HG03066 (cell line): Measurements from ENCODE around the gene TMEM114.
"Not testable (repeated sequence)": the region's sequence is repeated elsewhere in the genome, so short reads cannot be mapped to it uniquely, and the experiment has no call there.

ENCODE experiments used
- ATAC-seq: cut with Tn5 transposase; IDR thresholded peaks from one replicate; pipeline ENCODE4 v1.9.1; 2021; ENCODE audit warnings: low read depth; ENCODE audit not compliant: unreplicated experiment

TMEM114 gene

DNA sequence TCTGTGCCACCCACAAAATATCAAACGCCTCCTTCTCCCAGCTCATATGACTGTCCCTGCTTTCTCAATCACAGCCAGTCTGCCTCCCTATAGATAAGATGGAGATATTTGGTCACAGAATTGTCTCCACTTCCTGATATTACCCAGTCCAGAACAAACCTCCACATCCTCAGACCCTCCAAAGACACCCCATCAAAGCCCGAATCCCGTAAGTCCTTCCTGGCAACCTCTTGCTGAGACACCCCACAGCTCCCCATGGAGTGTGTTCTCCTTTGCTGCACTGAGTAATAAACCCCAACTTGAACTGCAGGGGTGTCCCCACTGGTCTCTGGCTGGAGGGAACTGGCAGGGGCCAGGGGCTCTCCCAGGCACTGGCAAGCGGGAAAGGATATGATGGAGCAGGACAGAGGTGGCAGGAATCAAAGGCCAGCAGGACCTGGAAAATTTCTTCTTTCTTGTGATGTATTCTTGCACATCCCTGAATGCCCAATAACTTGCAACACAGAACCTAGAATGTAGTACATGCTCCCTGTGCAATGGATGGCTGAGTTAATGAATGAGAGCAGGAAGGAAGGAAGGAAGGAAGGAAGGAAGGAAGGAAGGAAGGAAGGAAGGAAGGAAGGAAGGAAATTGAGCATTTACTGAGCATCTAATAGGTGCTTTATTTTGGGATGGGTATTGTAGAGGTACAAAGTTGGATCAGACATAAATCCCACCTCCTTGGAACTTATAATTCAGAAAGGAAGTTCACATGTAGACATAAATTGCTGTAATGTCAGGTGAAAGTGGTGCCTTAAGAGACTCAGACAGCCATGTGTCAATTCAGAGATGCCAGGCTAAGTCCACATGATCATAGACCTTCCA, 13.9 kb downstream of the TMEM114 start:
- no peak for ATAC-seq

DNA sequence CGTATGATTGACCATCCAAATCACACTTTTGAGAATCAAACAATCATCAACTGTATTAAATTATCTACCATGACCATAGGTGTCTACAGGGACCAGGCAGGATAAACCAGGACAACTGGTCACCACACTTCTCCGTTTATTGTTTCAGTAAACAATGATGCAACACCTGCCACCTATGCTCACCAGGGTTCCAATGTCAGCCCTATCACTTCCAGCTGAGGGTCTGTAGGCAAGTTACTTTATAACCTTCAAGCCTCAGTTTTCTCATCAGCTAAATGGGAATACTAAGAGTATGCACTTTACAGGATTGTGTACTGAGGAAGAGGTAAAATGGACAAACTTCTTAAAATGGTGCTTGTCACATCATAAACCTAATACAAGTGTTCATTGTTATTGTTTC, 14.9 kb downstream of the TMEM114 start:
- no peak for ATAC-seq

DNA sequence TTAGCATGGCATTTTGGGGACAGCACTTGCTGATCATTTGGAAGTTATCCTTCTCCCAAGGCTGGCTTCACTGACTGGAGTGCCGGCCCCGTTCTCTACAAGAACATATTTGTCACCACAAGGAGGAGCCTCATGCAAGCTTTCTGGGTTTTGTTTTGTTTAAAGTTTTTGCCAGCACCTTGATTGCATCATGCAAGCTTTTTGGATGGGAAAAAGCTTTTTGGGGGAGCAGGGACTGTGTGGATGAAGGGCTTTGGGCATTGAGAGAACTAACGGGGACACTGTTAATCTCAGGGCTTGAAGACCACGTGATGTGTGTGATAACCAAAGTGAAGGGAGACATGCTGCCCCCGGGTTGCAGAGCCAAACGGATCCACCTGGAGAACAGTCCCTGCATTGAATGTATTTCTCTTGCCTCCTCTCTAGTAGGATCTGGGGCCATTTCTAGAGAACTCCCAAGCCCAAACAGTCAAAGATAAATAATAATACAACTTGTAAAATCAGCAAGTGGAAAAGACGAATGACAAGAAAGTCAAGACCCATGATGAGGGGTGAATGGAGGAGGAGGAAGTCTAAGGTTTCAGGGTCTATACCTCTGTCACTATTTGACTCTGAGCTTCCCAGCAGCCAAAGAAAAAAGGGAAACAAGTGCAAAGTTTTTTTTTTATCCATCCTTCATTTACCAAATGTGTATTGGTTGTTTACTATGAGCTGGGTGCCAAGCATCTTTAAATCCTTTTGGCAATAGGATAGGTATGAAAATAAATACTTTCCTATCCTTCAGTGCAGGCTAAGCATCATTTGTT, 17.2 kb downstream of the TMEM114 start:
- ATAC-seq = no peak

DNA sequence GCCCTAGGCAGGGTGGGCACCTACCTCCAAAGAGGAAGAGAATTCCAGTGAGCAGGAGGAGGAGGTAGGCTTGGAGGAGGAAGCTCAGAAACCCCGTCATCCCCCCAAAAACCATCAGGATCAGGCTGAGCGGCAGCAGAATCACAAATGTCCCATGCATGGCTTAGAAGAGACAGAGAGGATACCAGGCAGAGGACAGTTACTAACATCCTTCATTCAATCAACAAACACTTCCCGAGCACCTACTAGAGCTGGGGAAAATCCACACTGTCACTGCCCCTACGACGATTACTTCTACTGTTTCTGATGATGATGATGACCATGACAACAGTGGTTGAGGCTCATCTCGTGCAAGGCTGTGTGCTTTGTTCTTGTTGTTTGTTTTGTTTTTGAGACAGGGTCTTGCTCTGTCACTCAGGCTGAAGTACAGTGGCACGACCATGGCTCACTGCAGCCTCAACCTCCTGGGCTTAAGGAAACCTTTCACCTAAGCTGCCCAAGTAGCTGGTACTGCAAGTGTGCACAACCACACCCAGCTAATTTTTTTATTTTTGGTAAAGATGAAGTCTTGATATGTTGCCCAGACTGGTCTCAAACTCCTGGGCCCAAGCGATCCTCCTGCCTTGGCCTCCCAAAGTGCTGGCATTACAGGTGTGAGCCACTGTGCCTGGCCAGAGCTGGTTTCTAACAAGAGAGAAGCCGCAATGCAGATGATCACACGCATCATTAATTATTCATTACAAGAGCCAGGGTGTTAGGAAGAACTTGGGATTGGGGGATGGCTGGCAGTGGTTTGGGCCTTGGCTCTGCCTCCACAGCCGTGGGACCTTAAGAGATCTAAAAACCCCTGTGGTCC, 18.0 kb downstream of the TMEM114 start:
- ATAC-seq = no peak

DNA sequence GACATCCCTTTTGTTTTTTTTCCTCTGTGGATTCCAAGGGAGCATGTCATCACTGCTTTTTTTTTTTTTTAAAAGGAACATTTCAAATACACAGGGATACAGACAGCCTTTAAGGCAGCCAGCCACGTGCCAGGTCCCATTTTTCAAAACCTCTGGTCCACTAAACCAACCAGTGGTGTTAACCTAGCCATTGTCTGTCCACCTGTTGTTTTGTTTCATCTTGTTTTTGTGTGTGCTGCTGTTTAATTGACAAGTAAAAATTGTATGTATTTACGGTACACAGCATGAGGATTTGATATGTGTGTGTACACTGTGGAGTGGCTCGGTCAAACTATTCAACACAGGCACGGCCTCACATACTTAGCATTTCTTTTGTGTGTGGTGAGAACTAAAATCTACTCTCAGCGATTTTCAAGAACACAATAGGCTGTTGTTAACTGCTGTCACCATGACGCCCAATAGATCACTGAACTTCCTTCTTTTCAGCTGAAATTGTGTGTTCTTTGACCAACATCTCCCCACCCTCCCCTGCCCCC, 19.2 kb downstream of the TMEM114 start:
- no peak for ATAC-seq

DNA sequence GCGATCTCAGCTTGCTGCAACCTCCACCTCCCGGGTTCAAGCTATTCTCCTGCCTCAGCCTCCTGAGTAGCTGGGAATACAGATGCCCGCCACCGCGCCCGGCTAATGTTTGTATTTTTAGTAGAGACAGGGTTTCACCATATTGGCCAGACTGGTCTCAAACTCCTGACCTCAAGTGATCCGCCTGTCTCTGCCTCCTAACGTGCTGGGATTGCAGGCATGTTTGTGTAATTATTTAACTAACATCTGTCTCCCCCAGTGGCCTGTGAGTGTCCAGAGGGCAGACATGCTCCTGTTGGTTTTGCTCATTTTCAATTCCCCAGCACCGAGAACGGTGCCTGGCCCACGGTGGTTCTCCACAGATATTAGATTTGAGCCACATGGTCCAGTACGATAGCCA, 19.9 kb downstream of the TMEM114 start:
- not testable (repeated sequence) for ATAC-seq

DNA sequence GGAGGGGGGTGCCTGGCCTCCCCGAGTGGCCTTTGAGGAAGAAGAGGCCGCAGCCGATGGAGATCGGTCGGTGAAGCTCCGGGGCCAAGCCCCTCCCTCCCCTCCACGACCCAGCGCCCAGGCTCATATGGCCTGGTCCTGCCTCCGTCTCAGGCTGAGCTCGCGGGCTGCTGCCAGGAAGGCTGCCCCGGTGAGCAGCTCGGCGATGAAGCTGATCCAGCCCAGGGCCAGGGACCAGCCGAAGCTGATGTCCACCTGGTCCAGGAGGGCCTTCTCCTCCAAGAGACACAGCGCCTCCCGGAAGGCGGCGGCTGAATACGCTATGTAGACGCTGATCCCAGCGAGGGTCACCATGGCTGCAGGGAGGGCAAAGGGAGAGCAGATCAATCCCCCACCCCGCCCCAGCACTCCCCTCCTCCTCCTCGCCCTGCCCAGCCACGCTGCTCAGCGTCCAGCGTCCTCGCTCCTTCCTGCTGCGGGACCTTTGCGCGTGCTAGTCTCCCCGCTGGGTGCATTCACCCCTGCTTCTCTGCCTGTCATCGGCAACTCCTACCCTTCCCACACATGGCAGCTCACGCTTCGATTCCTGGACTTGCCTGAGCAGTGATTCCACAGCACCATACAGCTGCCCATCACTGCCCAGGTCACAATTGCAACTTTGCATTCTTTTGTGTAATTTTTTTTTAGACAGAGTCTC, 20.5 kb downstream of the TMEM114 start:
- ATAC-seq = no peak

DNA sequence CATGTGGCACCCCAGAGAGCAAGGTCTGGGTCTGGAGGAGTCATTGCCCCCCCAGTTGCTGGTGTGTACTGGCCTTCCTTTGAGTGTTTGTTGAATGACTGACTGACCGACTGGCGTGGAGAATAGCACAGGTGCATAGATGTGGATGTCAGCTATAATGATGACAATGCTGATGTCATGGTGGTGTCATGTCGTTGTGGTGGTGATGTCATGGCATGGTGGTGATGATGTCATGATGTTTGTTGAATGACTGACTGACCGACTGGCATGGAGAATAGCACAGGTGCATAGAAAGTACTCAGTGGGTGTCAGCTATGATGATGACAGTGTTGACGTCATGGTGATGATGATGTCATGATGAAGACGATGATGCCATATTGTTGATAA, 22.1 kb downstream of the TMEM114 start:
- ATAC-seq = no peak

DNA sequence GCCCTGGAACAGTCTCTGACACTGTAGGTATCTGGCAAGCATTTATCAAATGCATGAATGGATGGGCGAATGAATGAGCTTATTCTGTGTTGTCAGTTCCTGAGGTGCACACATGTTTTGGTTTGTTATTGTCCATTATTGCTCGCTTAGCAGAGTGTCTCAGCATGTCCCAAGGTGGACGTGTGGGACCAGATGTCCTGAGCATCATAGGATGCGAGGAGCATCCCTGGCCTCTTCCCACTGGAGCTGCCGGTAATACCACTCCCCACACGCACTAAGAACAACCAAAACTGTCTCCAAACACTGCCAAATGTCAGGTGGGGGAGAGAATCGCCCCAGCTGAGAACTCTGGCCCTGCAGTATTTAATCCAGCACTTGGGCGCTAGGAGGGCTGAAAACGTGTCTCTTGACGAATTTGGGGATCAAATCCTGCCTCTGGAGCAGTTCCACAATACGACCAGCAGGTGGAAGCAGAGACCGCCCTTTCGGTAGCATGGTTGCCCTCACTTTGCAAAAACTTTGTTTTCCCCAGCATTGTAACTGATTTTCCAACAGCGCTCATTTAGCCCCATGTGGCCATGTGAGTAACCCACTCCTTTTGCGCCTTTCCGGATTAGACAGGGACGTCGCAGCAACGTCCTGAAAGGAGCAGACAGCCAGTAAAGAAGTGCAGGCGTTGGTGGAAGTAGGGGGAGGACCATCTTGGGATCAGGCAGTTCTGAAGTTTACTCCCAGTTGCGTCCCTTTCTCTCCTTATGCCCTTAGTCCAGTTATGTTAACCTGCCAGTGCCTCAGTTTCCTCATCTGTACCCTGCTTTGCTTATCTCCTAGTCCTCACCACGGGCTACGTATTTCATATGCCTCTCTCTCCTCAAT, 22.7 kb downstream of the TMEM114 start:
- peak; percentile 87 for ATAC-seq

DNA sequence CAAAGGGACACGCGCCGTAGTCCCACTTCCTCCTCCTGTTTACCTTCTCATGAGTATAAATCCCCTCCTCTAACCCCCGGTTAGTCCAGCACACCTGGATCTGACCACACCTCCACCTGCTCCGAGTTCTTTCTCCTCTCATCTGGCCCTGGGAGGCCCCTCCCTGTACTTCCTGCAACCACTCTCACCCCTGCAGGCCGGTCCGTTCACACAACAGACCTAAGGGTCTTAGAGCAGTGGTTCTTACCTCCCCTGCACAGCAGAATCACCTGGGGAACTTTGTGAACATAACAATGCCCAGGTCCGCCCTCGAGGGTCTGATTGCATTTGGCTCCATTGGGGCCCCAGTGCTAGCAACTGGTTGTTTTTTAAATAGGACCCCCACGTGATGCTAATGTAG, 24.8 kb downstream of the TMEM114 start:
- ATAC-seq = no peak

DNA sequence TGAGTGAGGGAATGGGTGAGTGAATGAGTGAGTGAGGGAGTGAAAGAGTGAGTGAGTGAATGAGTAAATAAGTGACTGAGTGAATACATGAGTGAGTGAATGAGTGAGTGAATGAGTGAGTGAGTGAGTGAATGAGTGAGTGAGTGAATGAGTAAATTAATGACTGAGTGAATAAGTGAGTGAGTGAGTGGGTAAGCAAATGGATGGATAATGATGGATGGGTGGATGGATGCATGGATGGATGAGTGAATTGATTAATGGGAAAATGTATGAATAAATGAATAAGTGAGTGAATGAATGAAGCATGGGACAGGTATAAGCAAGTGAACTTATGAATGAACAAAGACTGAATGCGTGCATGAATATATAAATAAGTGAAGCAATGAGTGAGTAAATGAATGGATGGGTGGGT, 25.4 kb downstream of the TMEM114 start:
- ATAC-seq = no peak

DNA sequence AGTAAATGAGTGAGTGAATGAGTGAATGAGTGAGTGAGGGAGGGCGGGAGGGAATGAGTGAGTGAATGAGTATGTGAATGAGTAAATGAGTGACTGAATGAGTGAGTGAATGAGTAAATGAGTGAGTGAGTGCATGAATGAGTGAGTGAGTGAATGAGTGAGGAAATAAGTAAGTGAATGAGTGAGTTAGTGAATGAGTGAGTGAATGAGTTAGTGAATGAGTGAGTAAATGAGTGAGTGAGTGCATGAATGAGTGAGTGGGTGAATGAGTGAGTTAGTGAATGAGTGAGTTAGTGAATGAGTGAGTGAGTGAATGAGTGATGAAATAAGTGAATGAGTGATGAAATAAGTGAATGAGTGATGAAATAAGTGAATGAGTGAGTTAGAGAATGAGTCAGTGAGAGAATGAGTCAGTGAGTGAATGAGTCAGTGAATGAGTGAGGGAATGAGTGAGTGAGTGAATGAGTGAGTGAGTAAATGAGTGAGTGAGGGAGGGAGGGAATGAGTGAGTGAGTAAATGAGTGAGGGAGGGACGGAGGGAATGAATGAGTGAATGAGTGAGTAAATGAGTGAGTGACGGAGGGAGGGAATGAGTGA, 26.3 kb downstream of the TMEM114 start:
- ATAC-seq = not testable (repeated sequence)

DNA sequence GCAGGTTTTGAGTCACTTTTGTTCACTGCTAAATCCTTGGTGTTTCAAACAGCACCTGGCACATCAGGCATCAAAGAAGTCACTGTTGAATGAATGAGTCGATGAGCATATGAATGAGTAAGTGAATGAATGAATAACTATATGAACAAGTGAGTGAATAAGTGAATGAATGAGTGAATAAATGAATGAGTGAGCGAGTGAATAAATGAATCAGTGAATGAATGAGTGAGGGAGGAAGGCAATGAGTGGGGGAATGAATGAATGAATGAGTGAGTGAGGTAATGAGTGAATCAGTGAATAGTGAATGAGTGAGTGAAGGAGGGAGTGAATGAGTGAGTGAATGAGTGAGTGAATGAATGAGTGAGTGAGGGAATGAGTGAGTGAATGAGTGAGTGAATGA, 28.8 kb downstream of the TMEM114 start:
- ATAC-seq = no peak

DNA sequence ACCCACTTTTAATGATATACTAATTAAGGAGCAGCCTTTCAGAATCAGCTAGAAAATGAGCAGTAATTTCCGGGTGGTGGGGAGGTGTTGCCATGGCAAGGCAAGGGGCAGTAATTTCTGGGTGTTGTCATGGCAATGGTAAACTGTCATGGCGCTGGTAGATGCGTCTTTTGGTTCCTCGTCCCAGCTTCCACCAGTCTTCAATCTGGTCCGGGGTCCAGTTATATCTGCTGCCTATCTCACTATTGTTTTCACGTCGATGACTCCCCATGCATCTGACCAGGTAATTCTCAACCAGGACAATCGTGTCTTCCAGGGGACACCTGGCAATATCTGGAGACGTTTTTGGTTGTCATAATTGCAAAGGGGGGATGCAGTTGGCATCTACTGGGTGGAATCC, 34.9 kb downstream of the TMEM114 start:
- no peak for ATAC-seq

DNA sequence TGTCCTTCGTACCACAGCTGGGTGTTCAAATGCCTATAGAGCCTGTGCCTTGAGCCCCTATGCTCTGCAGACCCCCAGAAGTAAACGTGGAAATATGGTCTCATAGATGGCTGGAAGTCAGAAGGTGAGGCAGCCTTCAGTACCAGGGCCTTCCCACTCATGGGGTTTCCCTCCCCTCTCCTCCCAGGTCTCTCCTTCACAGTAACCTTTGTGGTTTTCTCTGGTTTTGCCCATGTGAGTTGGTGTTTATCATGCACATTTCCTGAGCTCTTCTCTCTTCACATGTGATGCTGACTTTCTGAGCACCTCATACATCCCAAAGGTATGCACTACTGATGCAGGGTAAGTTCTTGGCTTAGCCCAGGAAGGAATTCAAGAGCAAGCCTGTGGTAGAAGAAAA, 35.4 kb downstream of the TMEM114 start:
- ATAC-seq = no peak

DNA sequence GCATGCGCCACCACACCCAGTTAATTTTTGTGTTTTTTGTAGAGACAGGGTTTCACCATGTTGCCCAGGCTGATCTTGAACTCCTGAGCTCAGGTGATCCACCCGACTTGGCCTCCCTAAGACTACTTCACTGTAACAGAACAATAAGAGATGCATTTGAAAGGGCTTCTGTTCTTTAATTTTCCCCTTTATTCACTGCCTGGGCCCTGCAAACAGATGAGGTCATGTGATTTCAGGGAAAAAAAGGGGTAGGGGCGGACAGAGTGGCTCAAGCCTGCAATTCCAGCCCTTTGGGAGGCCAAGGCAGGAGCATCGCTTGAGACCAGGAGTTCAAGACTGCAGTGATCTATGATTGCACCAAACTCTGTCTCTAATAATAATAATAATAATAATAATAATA, 36.3 kb downstream of the TMEM114 start:
- ATAC-seq = no peak

DNA sequence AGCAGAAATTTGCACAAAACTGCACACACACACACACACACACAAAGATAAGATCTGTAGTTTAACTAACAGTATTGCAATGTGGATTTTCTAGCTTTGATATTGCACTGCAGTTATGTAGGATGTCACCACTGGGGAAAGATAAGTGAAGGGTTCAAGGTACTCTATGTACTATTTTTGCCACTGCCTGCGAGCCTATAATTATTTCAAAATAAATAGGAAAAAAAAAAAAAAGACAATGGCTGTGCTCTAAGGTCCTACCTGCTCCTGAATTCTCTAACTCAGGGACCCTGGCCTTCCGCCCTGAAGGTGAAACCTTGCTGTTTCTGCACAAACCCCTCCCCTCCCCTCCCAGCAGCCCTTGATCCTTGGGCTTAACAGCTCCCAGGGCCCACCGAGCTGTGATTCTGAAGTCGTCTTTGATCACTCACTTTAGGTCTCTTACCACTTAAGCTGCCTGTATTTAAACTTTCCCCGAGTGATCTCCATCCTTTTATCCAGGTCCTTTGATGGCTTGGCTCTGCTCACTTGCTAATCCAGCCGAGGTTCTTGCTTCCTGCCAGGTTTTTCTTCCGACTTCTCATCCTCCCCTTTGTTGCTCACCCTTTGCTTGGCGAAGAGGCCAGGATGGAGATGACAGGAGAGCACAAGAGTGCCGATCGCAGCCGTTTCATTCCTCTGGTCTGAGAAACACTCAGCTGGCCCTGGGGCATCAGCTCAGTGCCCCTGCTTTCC, 37.7 kb downstream of the TMEM114 start:
- ATAC-seq = no peak
